Left ventricle myocardium inferior (tissue), 1 donor: ENCODE results near the gene FTO. TPM values are rescaled to one million over a fixed set of nuclear protein-coding genes. Genes with fewer than 3 reads are reported as not detected.

Experiments
- DNase-seq: peaks from one replicate; pipeline ENCODE4 v3.0.0-alpha.2; 2020
- H3K27ac ChIP-seq: fragments of 200-600 bp; replicated peaks from 2 replicates; pipeline ENCODE4 v1.8.0; 2021
- H3K27me3 ChIP-seq: fragments of 200-600 bp; 2 replicates; pipeline ENCODE4 v1.8.0; 2021; ENCODE audit warnings: low read depth
- H3K36me3 ChIP-seq: fragments of 200-600 bp; 2 replicates; pipeline ENCODE4 v1.8.0; 2021
- H3K4me1 ChIP-seq: fragments of 200-600 bp; 2 replicates; pipeline ENCODE4 v1.8.0; 2021
- H3K4me3 ChIP-seq: fragments of 200-600 bp; 2 replicates; pipeline ENCODE4 v1.8.0; 2021; ENCODE audit warnings: mild to moderate bottlenecking, moderate library complexity
- H3K9me3 ChIP-seq: fragments of 200-600 bp; replicated peaks from 2 replicates; pipeline ENCODE4 v1.8.0; 2021
- CTCF ChIP-seq: fragments of 200-600 bp; IDR thresholded peaks from 2 replicates; pipeline ENCODE4 v1.8.0; 2021; ENCODE audit warnings: antibody characterized with exemption, mild to moderate bottlenecking, borderline replicate concordance
- intact Hi-C: fragments of 100-400 bp; cut with micrococcal nuclease; formaldehyde crosslinking; loops from one replicate; pipeline ENCODE4 v1.11.0; 2022
- total RNA-seq: library from RNA; stranded (reverse); fragmentation: NEBNext Ultra II Directional; extraction: Animal tissue kit (Norgen Biotek cat#: 25700); gene quantifications from one replicate; pipeline ENCODE4 v1.2.1, GENCODE V29; 2021
- donor health status: DM: no; HTN: yes; CAD: no; lungs with severe emphysema.

The FTO gene
- total RNA-seq, 1 donor from 2014 or later: 78.4 TPM

- Histone ChIP-seq H3K4me1 (no peaks in the 10 kb centered on the region), H3K27me3 (no peaks in the 10 kb centered on the region), H3K9me3 (no peaks in the 10 kb centered on the region), H3K36me3 (no peaks in the 10 kb centered on the region), H3K27ac (no peak overlapping the region), H3K4me3 (no peak overlapping the region)
- intact Hi-C loops: no loop called here
- TF ChIP-seq CTCF: no peak
- DNase-seq: no peak
Observed at GRCh38 chr16:54075446-54075845, 371.5 kb downstream of the FTO start.

- Histone ChIP-seq H3K9me3 (no peaks in the 10 kb centered on the region), H3K36me3 (no peaks in the 10 kb centered on the region), H3K4me3 (no peak overlapping the region), H3K27ac (no peak overlapping the region), H3K27me3 (no peaks in the 10 kb centered on the region), H3K4me1 (no peaks in the 10 kb centered on the region)
- intact Hi-C loops: no loop called here
- no peak for DNase-seq
- no peak for TF ChIP-seq CTCF
Observed at GRCh38 chr16:54076006-54076504, 372.1 kb downstream of the FTO start.

GRCh38 chr16:54077050-54077821, 373.3 kb downstream of the FTO start:
- H3K36me3 ChIP-seq: no peaks in the 10 kb centered on the region
- no peaks in the 10 kb centered on the region for H3K4me1 ChIP-seq
- no peaks in the 10 kb centered on the region for H3K27me3 ChIP-seq
- no peak overlapping the region for H3K27ac ChIP-seq
- no peak for DNase-seq
- no peak for TF ChIP-seq CTCF
- no peak overlapping the region for H3K4me3 ChIP-seq
- no peaks in the 10 kb centered on the region for H3K9me3 ChIP-seq
- intact Hi-C loops: no loop called here

- intact Hi-C loops: no loop called here
- no peaks in the 10 kb centered on the region for H3K27me3 ChIP-seq
- TF ChIP-seq CTCF: no peak
- H3K36me3 ChIP-seq: no peaks in the 10 kb centered on the region
- no peak overlapping the region for H3K4me3 ChIP-seq
- H3K9me3 ChIP-seq: no peaks in the 10 kb centered on the region
- H3K4me1 ChIP-seq: no peaks in the 10 kb centered on the region
- H3K27ac ChIP-seq: no peak overlapping the region
- no peak for DNase-seq
Observed at GRCh38 chr16:54080524-54081008, 376.6 kb downstream of the FTO start.

GRCh38 chr16:54086791-54087190, 382.8 kb downstream of the FTO start:
- Histone ChIP-seq H3K36me3 (no peaks in the 10 kb centered on the region), H3K4me3 (no peak overlapping the region), H3K27me3 (no peaks in the 10 kb centered on the region), H3K27ac (no peak overlapping the region), H3K9me3 (no peaks in the 10 kb centered on the region), H3K4me1 (no peaks in the 10 kb centered on the region)
- TF ChIP-seq CTCF: no peak
- intact Hi-C loops: no loop called here
- no peak for DNase-seq
